Measurements from ENCODE around the gene OMA1.
"Not testable (repeated sequence)": the region's sequence is repeated elsewhere in the genome, so short reads cannot be mapped to it uniquely, and the experiment has no call there.

OMA1 gene

GRCh38 chr1:58568271-58568860, 21.8 kb upstream of the OMA1 start:
- H3K9me3 Mint-ChIP-seq: peaks cover 1% of the 10 kb centered on the region
- no peak overlapping the region for H3K27ac Mint-ChIP-seq
- H3K4me3 Mint-ChIP-seq: no peak overlapping the region
- peaks cover 11% of the 10 kb centered on the region for H3K27me3 Mint-ChIP-seq (ENCODE audit: low read depth)
- no peak for TF ChIP-seq CTCF (IDR thresholded peaks at IDR 0.05; ENCODE audit: unreplicated experiment in 3 of 3)
- H3K4me1 Mint-ChIP-seq: peaks cover 17% of the 10 kb centered on the region
- no peaks in the 10 kb centered on the region for H3K36me3 Mint-ChIP-seq (ENCODE audit: low read depth)

- TF ChIP-seq CTCF (IDR thresholded peaks at IDR 0.05; ENCODE audit: unreplicated experiment in 3 of 3): no peak
- H3K4me1 Mint-ChIP-seq: peaks cover 6% of the 10 kb centered on the region
- no peaks in the 10 kb centered on the region for H3K27me3 Mint-ChIP-seq (ENCODE audit: low read depth)
- no peak overlapping the region for H3K4me3 Mint-ChIP-seq
- peaks cover 7% of the 10 kb centered on the region for H3K9me3 Mint-ChIP-seq
- no peaks in the 10 kb centered on the region for H3K36me3 Mint-ChIP-seq (ENCODE audit: low read depth)
- H3K27ac Mint-ChIP-seq: no peak overlapping the region
Observed at GRCh38 chr1:58566339-58566738, 19.8 kb upstream of the OMA1 start.

GRCh38 chr1:58563715-58564114, 17.2 kb upstream of the OMA1 start:
- H3K4me1 Mint-ChIP-seq; H3K36me3 Mint-ChIP-seq (ENCODE audit: low read depth); H3K27ac Mint-ChIP-seq; H3K4me3 Mint-ChIP-seq; H3K27me3 Mint-ChIP-seq (ENCODE audit: low read depth): not testable (repeated sequence)
- H3K9me3 Mint-ChIP-seq: peaks cover 16% of the 10 kb centered on the region

GRCh38 chr1:58561633-58562032, 15.1 kb upstream of the OMA1 start:
- no peak for TF ChIP-seq CTCF (IDR thresholded peaks at IDR 0.05; ENCODE audit: unreplicated experiment in 3 of 3)
- Mint-ChIP-seq H3K36me3 (ENCODE audit: low read depth) (no peaks in the 10 kb centered on the region), H3K27ac (no peak overlapping the region), H3K27me3 (ENCODE audit: low read depth) (no peaks in the 10 kb centered on the region), H3K4me1 (no peaks in the 10 kb centered on the region), H3K4me3 (no peak overlapping the region), H3K9me3 (peaks cover 19% of the 10 kb centered on the region)

- Mint-ChIP-seq H3K9me3 (peaks cover 5% of the 10 kb centered on the region), H3K27ac (no peak overlapping the region), H3K36me3 (ENCODE audit: low read depth) (no peaks in the 10 kb centered on the region), H3K4me3 (no peak overlapping the region), H3K27me3 (ENCODE audit: low read depth) (no peaks in the 10 kb centered on the region), H3K4me1 (peaks cover 11% of the 10 kb centered on the region)
- TF ChIP-seq CTCF (IDR thresholded peaks at IDR 0.05; ENCODE audit: unreplicated experiment in 3 of 3): no peak
Observed at GRCh38 chr1:58555393-58555792, 8.9 kb upstream of the OMA1 start.

GRCh38 chr1:58551186-58552140, 4.9 kb upstream of the OMA1 start:
- H3K4me3 Mint-ChIP-seq: peak overlapping the region in 1 of 3 experiments; percentile 24
- H3K9me3 Mint-ChIP-seq: no peaks in the 10 kb centered on the region
- H3K36me3 Mint-ChIP-seq (ENCODE audit: low read depth): no peaks in the 10 kb centered on the region
- H3K4me1 Mint-ChIP-seq: peaks cover 34% of the 10 kb centered on the region
- H3K27ac Mint-ChIP-seq: peak overlapping the region in 1 of 3 experiments; percentile 14
- no peaks in the 10 kb centered on the region for H3K27me3 Mint-ChIP-seq (ENCODE audit: low read depth)
- TF ChIP-seq CTCF (IDR thresholded peaks at IDR 0.05; ENCODE audit: unreplicated experiment in 3 of 3): no peak

GRCh38 chr1:58549291-58549690, 2.8 kb upstream of the OMA1 start:
- Mint-ChIP-seq H3K4me3 (peak overlapping the region; percentile 40 to 63 (median 48)), H3K27ac (peak overlapping the region; percentile 90 to 97 (median 93)), H3K4me1 (peaks cover 43% of the 10 kb centered on the region)
- not testable (repeated sequence) for H3K27me3 Mint-ChIP-seq (ENCODE audit: low read depth); H3K36me3 Mint-ChIP-seq (ENCODE audit: low read depth); H3K9me3 Mint-ChIP-seq
